Dendritic cell treated with granulocyte-macrophage colony-stimulating factor and Interleukin-4, amounts not matched to agents 40 ng/mL and 50 ng/mL, for 4 days (primary cell): ENCODE data around the gene WRNIP1.
"Not testable (repeated sequence)": the region's sequence is repeated elsewhere in the genome, so short reads cannot be mapped to it uniquely, and the experiment has no call there.

Experiments used
- H3K27ac Mint-ChIP-seq: one replicate; pipeline ENCODE4 v1.8.0; 2022; ENCODE audit warnings: mild to moderate bottlenecking, mixed read lengths
- H3K27me3 Mint-ChIP-seq: one replicate; pipeline ENCODE4 v1.8.0; 2022; ENCODE audit warnings: mild to moderate bottlenecking, mixed read lengths
- H3K36me3 Mint-ChIP-seq: one replicate; pipeline ENCODE4 v1.8.0; 2022; ENCODE audit warnings: low read depth, mixed read lengths
- H3K4me1 Mint-ChIP-seq: one replicate; pipeline ENCODE4 v1.8.0; 2022; ENCODE audit warnings: low read depth, mixed read lengths
- H3K4me3 Mint-ChIP-seq: one replicate; pipeline ENCODE4 v1.8.0; 2022; ENCODE audit warnings: mild to moderate bottlenecking, moderate library complexity, mixed read lengths
- H3K9me3 Mint-ChIP-seq: one replicate; pipeline ENCODE4 v1.8.0; 2022; ENCODE audit warnings: mixed read lengths
- intact Hi-C: fragments of 100-400 bp; cut with micrococcal nuclease; formaldehyde crosslinking; loops from one replicate; pipeline ENCODE4 v1.15.0; 2022

The WRNIP1 gene

DNA sequence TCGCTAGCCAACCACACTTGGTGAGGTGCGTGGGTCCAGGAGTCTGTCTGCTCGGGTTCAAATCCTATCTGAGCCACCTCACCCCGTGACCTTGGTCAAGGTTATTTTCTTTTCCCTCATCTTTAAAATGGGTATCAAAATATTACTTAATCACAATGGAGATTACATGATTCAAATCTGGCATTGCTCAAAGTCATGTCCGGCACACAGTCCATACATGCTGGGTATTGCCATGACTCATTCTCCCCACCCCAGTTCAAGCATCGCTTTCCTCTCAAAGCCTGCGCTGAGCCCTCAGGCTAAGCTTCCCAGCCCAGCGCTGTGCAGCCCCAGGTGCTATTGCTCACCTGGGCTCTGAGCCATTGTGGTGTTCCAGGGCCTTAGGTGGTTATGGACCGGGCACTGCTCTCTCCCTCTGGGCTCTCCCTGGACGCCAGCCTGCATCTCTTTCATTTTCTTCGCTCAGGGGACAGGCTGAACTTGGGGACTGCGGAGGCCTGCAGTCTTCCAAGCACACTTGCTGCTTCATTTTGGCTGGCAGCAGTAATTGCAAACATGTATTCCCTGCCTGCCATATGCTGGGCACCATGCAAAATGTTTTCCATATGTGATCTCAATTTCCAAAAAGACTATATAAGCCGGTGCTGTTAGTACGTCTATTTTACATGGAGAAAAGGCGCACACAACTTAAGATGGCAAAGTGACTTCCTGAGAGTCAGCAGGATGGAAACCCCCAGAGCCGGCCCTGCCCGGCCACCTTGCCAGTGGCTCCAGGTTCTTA, 27.3 kb downstream of the WRNIP1 start:
- Mint-ChIP-seq H3K27ac (peak overlapping the region; percentile 32), H3K9me3 (no peaks in the 10 kb centered on the region), H3K36me3 (peaks cover 7% of the 10 kb centered on the region), H3K4me1 (peaks cover 63% of the 10 kb centered on the region), H3K4me3 (no peak overlapping the region), H3K27me3 (no peaks in the 10 kb centered on the region)
- intact Hi-C loops: loop anchor here (5.0 kb wide), 1 partner anchor 140 kb away; no protein-coding TSS in a partner anchor

DNA sequence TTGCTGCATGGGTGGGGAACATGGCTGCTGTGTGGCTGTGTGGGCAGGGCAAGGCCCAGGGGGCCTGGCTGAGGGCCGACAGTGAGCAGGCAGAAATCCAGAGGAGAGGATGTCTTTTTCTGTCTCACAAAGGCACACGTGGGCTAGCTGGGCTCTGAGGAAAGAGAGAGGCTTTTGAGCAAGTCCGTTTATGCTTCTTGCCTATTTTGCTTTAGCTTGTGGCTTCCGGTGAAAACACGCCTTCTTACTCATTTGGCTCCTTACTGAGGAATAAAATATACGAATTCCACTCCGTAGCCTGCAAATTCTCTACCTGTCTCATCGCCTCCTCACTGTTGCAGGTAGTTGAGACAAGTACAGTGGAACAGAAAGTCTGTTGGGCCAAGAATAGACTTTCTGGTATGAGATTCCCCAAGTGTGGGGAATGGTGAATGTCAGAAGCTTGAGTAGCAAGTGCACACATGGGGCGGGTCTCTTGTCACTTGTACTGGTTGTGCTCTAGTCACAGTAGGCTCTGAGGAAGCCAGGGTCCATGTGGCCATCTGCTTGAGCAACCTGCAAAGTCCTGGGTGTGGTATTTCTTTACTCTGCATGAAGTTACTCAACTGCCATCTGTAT, 28.4 kb downstream of the WRNIP1 start:
- Mint-ChIP-seq H3K36me3 (no peaks in the 10 kb centered on the region), H3K9me3 (no peaks in the 10 kb centered on the region), H3K27me3 (no peaks in the 10 kb centered on the region), H3K27ac (peak overlapping the region; percentile 19), H3K4me1 (peaks cover 74% of the 10 kb centered on the region), H3K4me3 (no peak overlapping the region)
- intact Hi-C loops: loop anchor here (5.0 kb wide), 1 partner anchor 139 kb away; no protein-coding TSS in a partner anchor

DNA sequence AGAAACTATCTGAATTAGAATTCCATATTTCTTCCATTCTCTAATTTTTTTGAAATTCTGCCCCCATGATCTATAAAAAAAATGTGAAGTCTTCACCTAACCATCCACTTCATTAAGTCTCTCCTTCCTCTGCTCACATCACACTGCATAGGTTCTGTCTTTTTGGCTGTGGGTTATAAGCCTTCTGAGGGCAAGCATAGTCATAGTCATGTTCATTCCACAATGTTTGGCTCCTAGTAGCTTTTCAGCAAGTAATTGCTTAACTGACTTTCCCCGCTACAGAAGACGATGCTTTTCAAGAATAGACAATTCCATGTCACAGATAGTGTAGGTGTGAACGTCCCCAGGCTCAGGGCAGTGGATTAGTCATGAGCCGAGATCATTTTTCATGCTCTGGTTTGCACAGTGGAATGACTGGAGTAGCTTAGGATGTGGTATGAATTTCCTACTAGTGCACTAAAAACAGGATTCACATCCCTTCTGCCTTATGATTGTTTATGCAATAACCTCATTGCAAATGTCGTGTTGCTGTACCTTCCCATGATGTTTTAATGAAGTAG, 29.1 kb downstream of the WRNIP1 start:
- no peaks in the 10 kb centered on the region for H3K27me3 Mint-ChIP-seq
- H3K4me1 Mint-ChIP-seq: peaks cover 78% of the 10 kb centered on the region
- no peaks in the 10 kb centered on the region for H3K9me3 Mint-ChIP-seq
- H3K27ac Mint-ChIP-seq: no peak overlapping the region
- H3K36me3 Mint-ChIP-seq: no peaks in the 10 kb centered on the region
- intact Hi-C loops: loop anchor here (5.0 kb wide), 1 partner anchor 138 kb away; no protein-coding TSS in a partner anchor
- no peak overlapping the region for H3K4me3 Mint-ChIP-seq

DNA sequence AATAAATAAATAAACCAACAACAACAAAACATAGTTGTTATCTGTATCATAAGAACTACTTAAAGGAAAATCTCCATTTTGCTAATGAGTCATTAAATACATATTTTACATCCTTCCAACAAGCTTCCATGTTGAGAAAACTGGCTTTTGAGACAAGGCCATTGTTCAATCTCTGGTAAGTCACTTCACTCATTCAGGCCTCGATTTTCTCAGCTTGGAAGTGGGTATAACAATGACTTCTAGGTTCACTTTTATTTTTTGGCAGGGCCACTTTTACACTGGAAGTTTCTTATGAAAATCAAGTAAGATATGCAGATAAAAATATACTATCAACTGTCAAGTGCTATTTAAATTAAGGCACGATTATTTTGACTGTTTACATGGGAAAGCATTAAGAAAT, 30.0 kb downstream of the WRNIP1 start:
- no peak overlapping the region for H3K4me3 Mint-ChIP-seq
- H3K27ac Mint-ChIP-seq: no peak overlapping the region
- H3K36me3 Mint-ChIP-seq: no peaks in the 10 kb centered on the region
- peaks cover 86% of the 10 kb centered on the region for H3K4me1 Mint-ChIP-seq
- intact Hi-C loops: no loop called here
- H3K9me3 Mint-ChIP-seq: no peaks in the 10 kb centered on the region
- H3K27me3 Mint-ChIP-seq: no peaks in the 10 kb centered on the region

DNA sequence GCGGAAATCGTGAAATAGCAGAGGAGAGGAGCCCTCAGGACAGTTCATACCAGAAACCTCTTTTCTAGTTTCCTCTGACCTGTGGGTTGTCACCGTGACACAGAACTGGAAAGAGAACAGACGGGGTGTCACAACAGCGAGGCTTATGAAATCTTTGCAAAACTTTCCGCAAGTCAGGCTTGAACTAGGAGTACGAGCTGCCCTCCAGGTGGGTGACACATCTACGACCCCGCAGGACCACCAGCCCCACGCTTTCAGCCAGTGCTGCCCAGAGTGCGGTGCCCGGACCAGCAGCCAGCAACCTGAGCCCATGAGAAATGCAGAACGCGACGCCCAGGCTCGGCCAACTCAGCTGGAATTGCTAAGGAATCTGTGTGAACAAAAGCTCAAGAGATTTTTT, 30.8 kb downstream of the WRNIP1 start:
- Mint-ChIP-seq H3K4me1 (peaks cover 82% of the 10 kb centered on the region), H3K4me3 (no peak overlapping the region), H3K36me3 (no peaks in the 10 kb centered on the region)

DNA sequence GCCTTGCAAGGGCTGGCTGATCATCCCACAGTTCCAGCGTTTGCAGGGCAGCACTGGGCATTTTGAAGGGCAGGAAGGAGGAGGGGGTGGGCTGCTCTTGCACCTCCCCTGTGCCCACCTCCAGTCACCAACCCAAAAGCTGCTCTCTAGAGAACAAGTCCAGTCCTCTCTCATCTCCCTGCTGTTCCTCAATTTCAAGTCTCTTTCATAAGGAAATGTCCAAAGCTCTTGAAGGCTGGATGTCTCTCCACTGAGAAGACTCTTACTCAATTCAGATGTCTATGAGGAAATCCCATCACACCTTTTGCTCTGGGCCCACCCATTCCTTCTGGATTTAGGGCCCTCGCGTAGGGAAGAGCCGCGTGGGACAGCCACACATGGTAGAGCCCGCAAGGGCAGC, 31.7 kb downstream of the WRNIP1 start:
- no peaks in the 10 kb centered on the region for H3K9me3 Mint-ChIP-seq
- H3K27ac Mint-ChIP-seq: peak overlapping the region; percentile 65
- no peak overlapping the region for H3K4me3 Mint-ChIP-seq
- intact Hi-C loops: no loop called here
- peaks cover 73% of the 10 kb centered on the region for H3K4me1 Mint-ChIP-seq
- no peaks in the 10 kb centered on the region for H3K27me3 Mint-ChIP-seq
- H3K36me3 Mint-ChIP-seq: no peaks in the 10 kb centered on the region

More for the DNA sequence above, 30.8 kb downstream of the WRNIP1 start:
- H3K27ac Mint-ChIP-seq: peak overlapping the region; percentile 8
- intact Hi-C loops: no loop called here
- no peaks in the 10 kb centered on the region for H3K27me3 Mint-ChIP-seq
- no peaks in the 10 kb centered on the region for H3K9me3 Mint-ChIP-seq

DNA sequence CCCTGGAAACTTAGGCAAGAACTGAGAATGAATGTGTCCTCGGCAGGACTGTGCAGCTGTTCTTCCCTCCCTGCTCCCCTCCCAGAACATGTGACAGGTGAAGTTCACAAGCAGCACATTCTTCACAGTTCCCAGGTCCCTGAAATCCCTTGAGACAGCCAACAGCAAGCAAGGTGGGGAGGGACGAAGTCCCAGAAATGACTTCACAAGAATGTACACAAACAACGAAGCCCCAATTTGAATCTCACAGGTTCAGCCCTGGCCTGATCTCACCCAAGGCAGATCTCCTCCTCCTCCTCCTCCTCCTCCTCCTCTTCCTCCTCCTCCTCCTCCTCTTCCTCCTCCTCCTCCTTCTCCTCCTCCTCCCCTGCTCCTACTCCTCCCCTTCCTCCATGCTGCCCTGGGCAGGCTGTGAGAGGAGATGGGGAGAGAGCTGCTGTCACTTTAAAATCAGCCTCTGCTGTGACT, 32.4 kb downstream of the WRNIP1 start:
- Mint-ChIP-seq H3K4me1 (peaks cover 65% of the 10 kb centered on the region), H3K36me3 (no peaks in the 10 kb centered on the region)
- intact Hi-C loops: no loop called here

DNA sequence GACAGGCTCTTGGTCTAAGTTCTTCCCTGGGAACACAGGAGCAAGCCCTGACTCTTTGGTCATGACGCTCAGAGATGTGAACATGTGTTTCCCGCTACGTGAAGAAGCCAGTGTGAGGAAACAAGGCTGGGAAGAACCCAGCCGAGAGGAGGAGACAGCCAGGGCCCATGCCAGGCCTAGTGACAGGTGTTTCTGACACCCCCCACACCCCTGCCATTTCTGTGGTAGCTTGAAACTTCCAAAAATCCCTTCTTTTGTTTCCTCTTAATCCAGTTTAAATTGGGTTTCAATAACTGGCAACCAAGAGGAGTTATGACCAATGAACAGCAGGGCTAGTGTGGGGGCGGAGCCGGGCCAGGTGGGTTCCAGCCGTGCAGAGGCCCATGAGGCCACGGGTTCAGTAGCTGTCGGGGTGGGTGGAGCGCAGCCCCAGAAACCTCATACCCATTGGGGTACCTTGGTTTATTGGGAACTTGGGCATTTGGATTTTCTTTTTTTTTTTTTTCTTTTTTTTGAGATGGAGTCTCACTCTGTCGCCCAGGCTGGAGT, 33.5 kb downstream of the WRNIP1 start:
- Mint-ChIP-seq H3K36me3 (no peaks in the 10 kb centered on the region), H3K4me3 (no peak overlapping the region), H3K9me3 (no peaks in the 10 kb centered on the region), H3K27me3 (no peaks in the 10 kb centered on the region), H3K4me1 (peaks cover 55% of the 10 kb centered on the region), H3K27ac (no peak overlapping the region)
- intact Hi-C loops: no loop called here

More for the DNA sequence above, 32.4 kb downstream of the WRNIP1 start:
- Mint-ChIP-seq H3K4me3 (no peak overlapping the region), H3K9me3 (no peaks in the 10 kb centered on the region), H3K27ac (no peak overlapping the region), H3K27me3 (no peaks in the 10 kb centered on the region)

DNA sequence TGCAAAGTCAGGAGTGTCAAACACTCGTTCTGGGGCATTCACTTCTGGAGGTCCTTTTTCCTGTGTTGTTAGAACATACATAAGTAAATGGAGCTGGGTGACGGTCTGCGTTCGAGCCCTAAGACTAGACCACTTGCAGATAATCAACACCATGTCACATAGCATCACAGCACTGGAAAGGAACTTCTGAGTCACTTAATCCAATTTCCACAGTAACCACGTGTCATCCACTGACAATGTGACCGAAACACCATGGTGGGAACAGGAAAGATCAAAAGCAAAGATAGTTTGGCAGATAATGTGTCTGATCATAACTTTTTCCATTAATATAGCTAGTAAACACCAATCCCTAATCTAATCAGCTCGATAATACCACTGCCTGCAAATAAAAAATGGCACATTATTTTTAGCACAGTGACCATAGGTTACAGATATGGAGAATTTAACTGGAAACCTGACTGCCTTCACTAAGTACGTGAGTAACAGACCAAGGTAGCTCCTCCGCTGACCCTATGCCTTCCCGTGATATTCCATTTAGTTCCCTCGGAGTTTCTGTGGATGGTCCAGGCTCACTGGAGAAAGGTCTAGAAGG, 34.8 kb downstream of the WRNIP1 start:
- no peaks in the 10 kb centered on the region for H3K36me3 Mint-ChIP-seq
- H3K4me3 Mint-ChIP-seq: no peak overlapping the region
- H3K27me3 Mint-ChIP-seq: no peaks in the 10 kb centered on the region
- H3K27ac Mint-ChIP-seq: no peak overlapping the region
- intact Hi-C loops: no loop called here
- H3K4me1 Mint-ChIP-seq: peaks cover 48% of the 10 kb centered on the region
- H3K9me3 Mint-ChIP-seq: no peaks in the 10 kb centered on the region

DNA sequence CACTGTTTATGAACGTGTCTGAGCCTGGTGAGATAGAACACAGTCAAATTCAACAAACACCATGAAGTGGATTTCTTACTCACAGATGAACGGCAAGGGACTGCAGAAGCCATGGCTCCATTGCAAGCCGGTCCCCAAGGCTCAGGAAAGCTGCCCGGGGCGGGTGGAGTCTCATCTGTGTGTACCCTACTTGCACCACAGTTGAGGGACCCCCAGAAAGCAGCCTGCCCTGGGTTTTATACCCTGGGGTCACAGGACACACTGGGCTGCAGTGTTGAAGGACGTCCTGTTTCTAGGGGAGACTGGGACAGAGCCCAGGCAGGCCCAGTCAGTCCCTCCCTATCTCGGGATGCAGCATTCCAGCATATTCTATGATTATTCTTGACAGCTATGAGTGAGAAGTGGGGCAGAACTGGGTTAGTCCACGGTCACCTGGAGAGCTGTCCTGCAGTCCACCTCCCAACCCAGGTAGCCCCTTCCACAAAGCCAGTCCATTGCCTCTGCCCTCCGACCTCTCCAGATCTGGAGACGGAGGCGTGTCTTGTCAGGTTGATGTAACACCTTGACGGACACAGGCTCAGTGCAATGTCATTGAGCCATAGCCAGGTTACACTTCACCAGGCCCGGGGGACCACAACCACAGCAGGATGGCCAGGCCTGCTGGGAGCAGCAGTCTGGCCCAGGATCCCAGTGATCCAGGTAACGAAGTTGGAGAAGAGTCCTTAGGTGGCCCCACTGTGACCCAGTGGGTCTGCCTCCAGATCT, 35.5 kb downstream of the WRNIP1 start:
- Mint-ChIP-seq H3K36me3 (no peaks in the 10 kb centered on the region), H3K4me3 (no peak overlapping the region), H3K27ac (no peak overlapping the region), H3K4me1 (peaks cover 47% of the 10 kb centered on the region), H3K27me3 (no peaks in the 10 kb centered on the region), H3K9me3 (no peaks in the 10 kb centered on the region)
- intact Hi-C loops: no loop called here

DNA sequence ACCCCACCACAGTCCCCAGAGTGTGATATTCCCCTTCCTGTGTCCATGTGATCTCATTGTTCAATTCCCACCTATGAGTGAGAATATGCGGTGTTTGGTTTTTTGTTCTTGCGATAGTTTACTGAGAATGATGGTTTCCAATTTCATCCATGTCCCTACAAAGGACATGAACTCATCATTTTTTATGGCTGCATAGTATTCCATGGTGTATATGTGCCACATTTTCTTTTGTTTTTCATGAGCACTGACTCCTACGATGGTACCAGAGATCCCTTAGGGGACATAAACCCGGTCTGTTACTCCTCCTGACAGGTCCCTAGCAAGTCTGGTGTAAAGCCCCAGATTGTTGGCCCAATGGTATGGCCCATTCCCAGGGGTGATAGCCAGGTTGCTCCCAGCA, 36.5 kb downstream of the WRNIP1 start:
- H3K36me3 Mint-ChIP-seq, H3K9me3 Mint-ChIP-seq, H3K27ac Mint-ChIP-seq, intact Hi-C loops, H3K4me3 Mint-ChIP-seq, H3K27me3 Mint-ChIP-seq: not testable (repeated sequence)
- H3K4me1 Mint-ChIP-seq: peaks cover 48% of the 10 kb centered on the region

DNA sequence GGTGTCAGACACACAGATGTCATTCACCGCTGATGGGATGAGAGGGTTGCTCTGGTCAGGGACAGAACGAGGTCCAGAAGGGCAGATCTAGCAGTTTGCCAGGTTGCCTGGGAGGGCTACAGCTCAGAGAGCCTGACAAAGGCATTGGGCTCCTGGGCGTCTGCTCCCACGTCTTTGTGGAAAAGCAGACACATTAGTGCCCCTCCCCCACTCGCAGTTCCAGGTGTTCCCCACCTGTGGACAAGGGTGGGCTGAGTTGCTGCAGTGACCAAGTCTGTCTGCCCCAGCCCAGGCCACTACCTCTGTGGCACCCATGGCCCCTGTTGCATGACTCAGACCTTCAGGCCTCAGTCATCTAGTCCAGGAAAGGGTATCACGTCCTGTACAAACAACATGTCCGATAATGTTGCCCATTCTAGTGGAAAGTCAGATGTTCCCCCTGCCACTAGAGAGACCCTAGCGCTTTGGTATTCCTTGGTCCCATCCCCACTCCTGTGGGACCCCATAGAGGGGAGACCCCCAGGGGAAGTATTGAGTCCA, 37.4 kb downstream of the WRNIP1 start:
- no peaks in the 10 kb centered on the region for H3K27me3 Mint-ChIP-seq
- intact Hi-C loops: no loop called here
- no peaks in the 10 kb centered on the region for H3K9me3 Mint-ChIP-seq
- H3K36me3 Mint-ChIP-seq: no peaks in the 10 kb centered on the region
- H3K4me1 Mint-ChIP-seq: peaks cover 48% of the 10 kb centered on the region
- no peak overlapping the region for H3K4me3 Mint-ChIP-seq
- no peak overlapping the region for H3K27ac Mint-ChIP-seq

DNA sequence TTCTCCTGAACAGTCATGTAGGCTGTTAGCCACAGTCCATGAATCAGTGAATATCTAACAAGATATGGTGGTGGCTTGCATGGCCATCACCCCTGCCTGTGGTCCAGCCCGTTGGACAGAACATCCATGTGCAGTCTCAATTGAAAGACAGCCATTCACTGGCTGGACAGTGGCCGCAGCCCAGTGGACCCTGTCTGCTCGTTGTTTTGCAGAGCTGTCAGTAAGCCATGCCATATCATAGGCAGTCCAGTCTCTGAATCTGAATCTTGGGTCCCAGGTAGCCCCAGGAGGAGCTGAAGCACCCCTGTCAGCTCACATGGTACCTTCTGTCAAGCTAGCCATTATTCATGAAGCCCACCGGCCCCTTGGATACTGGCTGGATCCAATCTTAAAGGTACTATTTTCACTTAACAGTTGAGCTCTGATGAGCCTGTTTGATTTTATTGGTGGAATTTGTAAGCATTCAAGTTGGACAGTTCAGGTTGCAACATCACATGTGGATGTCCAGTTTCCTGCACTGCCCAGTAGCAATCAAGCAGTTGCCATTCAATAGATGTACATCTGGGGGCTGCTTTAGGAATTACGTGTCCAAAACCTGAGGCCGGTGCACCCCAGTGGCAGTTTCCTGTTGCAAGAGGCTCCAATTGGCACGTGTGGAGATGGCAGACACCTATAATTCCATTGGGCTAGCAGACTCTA, 38.7 kb downstream of the WRNIP1 start:
- H3K9me3 Mint-ChIP-seq: no peaks in the 10 kb centered on the region

More for the DNA sequence above, 38.7 kb downstream of the WRNIP1 start:
- Mint-ChIP-seq H3K27me3 (no peaks in the 10 kb centered on the region), H3K4me1 (peaks cover 39% of the 10 kb centered on the region), H3K27ac (no peak overlapping the region), H3K36me3 (no peaks in the 10 kb centered on the region), H3K4me3 (no peak overlapping the region)
- intact Hi-C loops: no loop called here
